ENCODE measurements around the gene PDGFRA.

GRCh38 chr4:54225598-54226403 lies 3.3 kb upstream of the PDGFRA start:
- no peak for TF ChIP-seq EZH2 (optimal IDR thresholded peaks at IDR 0.05; ENCODE audit: low read depth, low read length)
- TF ChIP-seq CTCF (IDR thresholded peaks at IDR 0.05; ENCODE audit: low read length), result no peak

Data from MM.1S (cell line).